ENCODE results near the gene EME1.

Gene EME1

DNA sequence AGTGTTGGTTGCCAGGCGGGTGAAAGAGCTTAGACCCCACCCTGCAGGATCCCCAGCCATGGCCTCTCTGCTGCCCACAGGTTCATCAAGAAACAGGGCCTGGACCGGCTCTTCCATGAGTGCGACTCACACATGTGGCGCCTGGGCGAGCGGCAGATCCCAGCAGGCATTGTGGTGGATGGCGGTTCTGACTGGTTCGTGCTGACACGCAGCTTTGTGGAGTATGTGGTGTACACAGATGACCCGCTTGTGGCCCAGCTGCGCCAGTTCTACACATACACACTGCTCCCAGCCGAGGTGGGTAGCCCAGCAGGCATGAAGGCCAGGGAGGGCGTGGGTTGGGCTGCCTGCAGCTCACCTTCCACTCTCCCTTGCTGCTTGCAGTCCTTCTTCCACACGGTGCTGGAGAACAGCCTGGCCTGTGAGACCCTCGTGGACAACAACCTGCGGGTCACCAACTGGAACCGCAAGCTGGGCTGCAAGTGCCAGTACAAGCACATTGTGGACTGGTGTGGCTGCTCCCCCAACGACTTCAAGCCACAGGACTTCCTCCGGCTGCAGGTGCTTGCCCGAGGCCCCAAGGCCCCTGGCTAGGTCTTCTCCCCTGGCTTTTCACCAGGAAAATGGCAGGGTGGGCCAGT, 17.2 kb upstream of the EME1 start:
- TF ChIP-seq, protein P1, sequence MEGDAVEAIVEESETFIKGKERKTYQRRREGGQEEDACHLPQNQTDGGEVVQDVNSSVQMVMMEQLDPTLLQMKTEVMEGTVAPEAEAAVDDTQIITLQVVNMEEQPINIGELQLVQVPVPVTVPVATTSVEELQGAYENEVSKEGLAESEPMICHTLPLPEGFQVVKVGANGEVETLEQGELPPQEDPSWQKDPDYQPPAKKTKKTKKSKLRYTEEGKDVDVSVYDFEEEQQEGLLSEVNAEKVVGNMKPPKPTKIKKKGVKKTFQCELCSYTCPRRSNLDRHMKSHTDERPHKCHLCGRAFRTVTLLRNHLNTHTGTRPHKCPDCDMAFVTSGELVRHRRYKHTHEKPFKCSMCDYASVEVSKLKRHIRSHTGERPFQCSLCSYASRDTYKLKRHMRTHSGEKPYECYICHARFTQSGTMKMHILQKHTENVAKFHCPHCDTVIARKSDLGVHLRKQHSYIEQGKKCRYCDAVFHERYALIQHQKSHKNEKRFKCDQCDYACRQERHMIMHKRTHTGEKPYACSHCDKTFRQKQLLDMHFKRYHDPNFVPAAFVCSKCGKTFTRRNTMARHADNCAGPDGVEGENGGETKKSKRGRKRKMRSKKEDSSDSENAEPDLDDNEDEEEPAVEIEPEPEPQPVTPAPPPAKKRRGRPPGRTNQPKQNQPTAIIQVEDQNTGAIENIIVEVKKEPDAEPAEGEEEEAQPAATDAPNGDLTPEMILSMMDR (IDR thresholded peaks at IDR 0.05; ENCODE audit: low read depth, low read length) = no peak
- DNase-seq (ENCODE audit: extremely low read depth, low read depth) = no peak

DNA sequence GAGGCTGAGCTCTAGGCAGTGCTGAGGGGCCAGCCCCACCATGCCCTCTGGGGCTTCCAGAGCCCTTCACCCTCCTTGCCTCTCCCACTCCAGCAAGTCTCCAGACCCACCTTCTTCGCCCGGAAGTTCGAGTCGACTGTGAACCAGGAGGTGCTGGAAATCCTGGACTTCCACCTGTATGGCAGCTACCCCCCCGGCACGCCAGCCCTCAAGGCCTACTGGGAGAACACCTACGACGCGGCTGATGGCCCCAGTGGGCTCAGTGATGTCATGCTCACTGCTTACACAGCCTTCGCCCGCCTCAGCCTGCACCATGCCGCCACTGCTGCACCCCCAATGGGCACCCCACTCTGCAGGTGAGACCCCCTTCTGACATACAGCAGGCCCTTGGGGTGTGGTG, 16.6 kb upstream of the EME1 start:
- TF ChIP-seq, protein P1 (IDR thresholded peaks at IDR 0.05; ENCODE audit: low read depth, low read length) = no peak
- no peak for DNase-seq (ENCODE audit: extremely low read depth, low read depth)

DNA sequence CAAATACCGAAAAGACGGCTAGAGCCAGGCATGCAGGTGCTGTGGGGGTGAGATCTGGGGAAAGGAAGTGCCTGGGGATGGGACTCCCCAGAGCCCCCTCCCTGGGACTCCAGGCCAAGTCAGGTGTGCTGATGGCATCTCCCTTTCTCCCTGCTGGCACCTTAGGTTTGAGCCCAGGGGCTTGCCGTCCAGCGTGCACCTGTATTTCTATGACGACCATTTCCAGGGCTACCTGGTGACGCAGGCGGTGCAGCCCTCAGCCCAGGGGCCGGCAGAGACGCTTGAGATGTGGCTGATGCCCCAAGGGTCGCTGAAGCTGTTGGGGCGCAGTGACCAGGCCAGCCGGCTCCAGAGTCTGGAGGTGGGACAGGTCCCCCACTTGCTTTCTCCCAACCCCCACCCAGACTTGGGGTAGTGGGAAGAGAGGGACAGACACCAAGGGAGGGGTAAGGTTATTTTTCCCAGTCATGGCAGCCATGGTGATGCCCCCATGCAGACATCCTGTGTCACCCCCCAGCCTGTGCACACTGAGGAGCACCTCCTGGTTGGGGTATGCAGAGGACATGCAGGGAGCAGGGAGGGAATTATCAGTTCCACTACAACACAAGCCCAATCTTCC, 16.0 kb upstream of the EME1 start:
- no peak for DNase-seq (ENCODE audit: extremely low read depth, low read depth)
- TF ChIP-seq, protein P1 (IDR thresholded peaks at IDR 0.05; ENCODE audit: low read depth, low read length) = no peak

DNA sequence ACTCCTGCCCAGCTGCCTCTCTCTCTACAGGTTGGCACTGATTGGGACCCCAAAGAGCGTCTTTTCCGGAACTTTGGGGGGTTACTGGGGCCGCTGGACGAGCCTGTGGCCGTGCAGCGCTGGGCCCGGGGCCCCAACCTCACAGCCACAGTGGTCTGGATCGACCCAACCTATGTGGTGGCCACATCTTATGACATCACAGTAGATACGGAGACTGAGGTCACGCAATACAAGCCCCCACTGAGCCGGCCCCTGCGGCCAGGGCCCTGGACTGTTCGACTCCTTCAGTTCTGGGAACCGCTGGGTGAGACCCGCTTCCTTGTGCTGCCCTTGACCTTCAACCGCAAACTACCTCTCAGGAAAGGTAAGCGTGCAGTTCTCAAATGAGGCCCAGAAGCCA, 14.9 kb upstream of the EME1 start:
- DNase-seq (ENCODE audit: extremely low read depth, low read depth) = no peak
- TF ChIP-seq, protein P1 (IDR thresholded peaks at IDR 0.05; ENCODE audit: low read depth, low read length) = no peak

DNA sequence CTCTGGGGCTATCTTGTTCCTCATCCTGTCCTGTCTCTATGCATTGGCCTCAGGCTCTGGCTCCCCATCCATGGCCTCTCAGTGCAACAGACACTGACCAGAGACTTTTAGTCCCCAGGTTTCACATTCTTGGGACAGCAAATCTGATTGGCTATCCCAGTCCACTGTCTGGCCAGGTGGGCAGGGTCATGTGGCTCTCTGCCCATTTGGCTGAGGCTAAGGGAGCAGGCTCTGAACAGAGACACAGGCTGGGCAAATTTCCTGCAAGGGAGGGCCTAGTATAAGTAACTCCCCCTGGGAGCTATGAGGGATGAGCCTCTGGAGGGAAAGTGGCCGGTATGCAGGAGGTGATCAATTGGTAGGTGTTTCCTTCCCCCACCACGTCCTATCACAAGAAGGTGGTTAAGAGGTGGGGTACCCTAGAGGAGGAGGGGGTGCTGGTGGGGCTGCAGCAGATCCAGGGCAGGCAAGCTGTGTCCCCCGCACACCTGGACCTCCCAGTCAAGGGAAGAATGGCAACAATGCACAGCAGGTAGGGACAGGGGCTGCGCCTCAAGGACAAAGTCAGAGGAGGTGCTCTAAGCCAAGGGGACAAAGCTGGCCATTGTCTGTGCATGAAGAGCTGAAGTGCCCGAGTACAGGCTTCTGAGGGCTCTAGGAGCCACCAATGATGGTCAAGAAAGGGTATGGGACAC, 13.9 kb upstream of the EME1 start:
- TF ChIP-seq, protein P1 (IDR thresholded peaks at IDR 0.05; ENCODE audit: low read depth, low read length) = no peak

DNA sequence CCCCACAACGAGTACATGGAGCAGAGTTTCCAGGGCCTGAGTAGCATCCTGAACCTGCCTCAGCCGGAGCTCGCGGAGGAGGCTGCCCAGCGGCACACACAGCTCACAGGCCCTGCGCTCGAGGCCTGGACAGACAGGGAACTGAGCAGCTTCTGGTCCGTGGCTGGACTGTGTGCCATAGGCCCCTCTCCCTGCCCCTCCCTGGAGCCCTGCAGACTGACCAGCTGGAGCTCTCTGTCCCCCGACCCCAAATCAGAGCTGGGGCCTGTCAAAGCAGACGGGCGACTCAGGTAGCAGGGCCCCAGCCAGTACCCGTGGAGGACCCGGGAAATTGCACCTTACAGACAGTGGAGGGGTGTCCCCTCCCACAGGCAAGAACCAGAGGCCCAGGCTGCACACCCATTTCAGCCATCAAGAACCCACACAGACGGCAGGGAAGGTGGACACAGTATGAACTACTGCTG, 13.0 kb upstream of the EME1 start:
- TF ChIP-seq, protein P1 (IDR thresholded peaks at IDR 0.05; ENCODE audit: low read depth, low read length) = no peak
- DNase-seq (ENCODE audit: extremely low read depth, low read depth) = no peak

More for the DNA sequence above, 13.9 kb upstream of the EME1 start:
- DNase-seq (ENCODE audit: extremely low read depth, low read depth) = no peak

All from AG09319 (cell line).